K562 (cell line): ENCODE results near the gene PLCB1. TPM values are rescaled to one million over a fixed set of nuclear protein-coding genes. Genes with fewer than 3 reads are reported as not detected.

Experiments
- ATAC-seq: fragments of 200-7000 bp; cut with Tn5 transposase; 3 replicates; pipeline ENCODE4 v1.9.1; 2020; ENCODE audit warnings: moderate library complexity
- BruUV-seq: library from RNA; stranded (reverse); fragments of 400-500 nt; replicated peaks from 2 replicates; lab custom pipeline; 2021; lab: Mats Ljungman, UMichigan
- CTCF ChIA-PET: fragments of 300-600 bp; formaldehyde crosslinking; extraction: SDS; loops from one replicate; lab custom pipeline; 2021; ENCODE audit warnings: low intra/inter-chr PET ratio; lab: Yijun Ruan, JAX
- POLR2A ChIA-PET: fragments of 300-600, 350-650 bp; sonication (Branson Sonifier 250); formaldehyde crosslinking; extraction: SDS; loops from one replicate; lab custom pipeline; 2021; ENCODE audit warnings: antibody characterized with exemption, inconsistent platforms; lab: Yijun Ruan, JAX
- DNase-seq, 4 experiments: peaks; one replicate each; pipeline versions ENCODE4 v3.0.0 to v3.0.0-alpha.2; 2011 to 2018; ENCODE audit warnings: low spot score in 3 of 4, mixed read lengths in 3 of 4; ENCODE audit errors: extremely low read depth in 1 of 4
- FAIRE-seq: peaks from 2 replicates; lab custom pipeline; 2011; peaks lifted over from hg19 to GRCh38; lab: Jason Lieb, UNC
- H2AFZ ChIP-seq: 2 replicates; pipeline ENCODE4 v1.6.0; 2011; ENCODE audit warnings: low read depth, low read length, control low read depth, inconsistent platforms
- H3K27ac ChIP-seq: fragments of 200-600 bp; 3 replicates; pipeline ENCODE4 v1.8.0; 2011; ENCODE audit warnings: low read depth, mild to moderate bottlenecking, control low read depth, inconsistent platforms, low read length, moderate library complexity, mixed read lengths; ENCODE audit errors: extremely low read depth
- H3K27me3 ChIP-seq, 2 experiments: fragments of 300-600 bp in 1 of 2; 2 replicates in 1 of 2; 3 replicates in 1 of 2; pipeline versions ENCODE4 v1.6.0 to v1.8.0; 2011; ENCODE audit warnings: inconsistent platforms in 2 of 2, low read length in 2 of 2, mild to moderate bottlenecking in 1 of 2, mixed read lengths in 1 of 2, moderate library complexity in 1 of 2; ENCODE audit not compliant: control insufficient read depth in 2 of 2, insufficient read depth in 2 of 2
- H3K36me3 ChIP-seq: fragments of 300-600 bp; 3 replicates; pipeline ENCODE4 v1.8.0; 2011; ENCODE audit warnings: mild to moderate bottlenecking, low read length, inconsistent platforms; ENCODE audit not compliant: control insufficient read depth, insufficient read depth
- H3K4me1 ChIP-seq, 2 experiments: fragments of 200-600 bp in 1 of 2; replicated peaks in 1 of 2; 2 replicates in 1 of 2; 3 replicates in 1 of 2; pipeline versions ENCODE4 v1.5.1 to v1.8.0; 2011; ENCODE audit warnings: inconsistent platforms in 2 of 2, low read length in 2 of 2, mild to moderate bottlenecking in 1 of 2, mixed read lengths in 1 of 2, moderate library complexity in 1 of 2; ENCODE audit not compliant: control insufficient read depth in 2 of 2, insufficient read depth in 2 of 2
- H3K4me2 ChIP-seq: 2 replicates; pipeline ENCODE4 v1.6.1; 2011; ENCODE audit warnings: low read length, control low read depth, inconsistent platforms, mixed read lengths; ENCODE audit not compliant: insufficient read depth
- H3K4me3 ChIP-seq: fragments of 200-600 bp; sonication (generic), shearing (Covaris generic); 2 replicates; pipeline ENCODE4 v1.5.1; 2016; ENCODE audit warnings: control low read depth, inconsistent platforms
- H3K79me2 ChIP-seq: fragments of 200-600 bp; 3 replicates; pipeline ENCODE4 v1.8.0; 2011; ENCODE audit warnings: low read length, inconsistent platforms; ENCODE audit not compliant: control insufficient read depth, insufficient read depth
- H3K9ac ChIP-seq, 2 experiments: 2 replicates each; pipeline versions ENCODE4 v1.6.0 to v1.6.1; 2011; ENCODE audit warnings: low read depth in 2 of 2, low read length in 2 of 2, control low read depth in 1 of 2, inconsistent platforms in 1 of 2, mild to moderate bottlenecking in 1 of 2, mixed read lengths in 1 of 2; ENCODE audit not compliant: insufficient read depth in 1 of 2
- H3K9me1 ChIP-seq: one replicate; pipeline ENCODE4 v1.6.0; 2011; ENCODE audit warnings: inconsistent platforms, mild to moderate bottlenecking, low read length, moderate library complexity; ENCODE audit not compliant: control insufficient read depth, insufficient read depth
- H3K9me3 ChIP-seq: replicated peaks from 2 replicates; pipeline ENCODE4 v1.5.1; 2011; ENCODE audit warnings: low read depth, low read length, inconsistent platforms; ENCODE audit not compliant: control insufficient read depth, insufficient read depth
- H4K20me1 ChIP-seq: replicated peaks from 2 replicates; pipeline ENCODE4 v1.6.1; 2011; ENCODE audit warnings: low read length, inconsistent platforms, mixed read lengths; ENCODE audit not compliant: control insufficient read depth, insufficient read depth
- CBFA2T2 ChIP-seq: fragments of 450-650 bp; conservative IDR thresholded peaks from 2 replicates; pipeline ENCODE4 v1.6.1; 2017; ENCODE audit warnings: mild to moderate bottlenecking
- CSDE1 ChIP-seq, 2 experiments: fragments of 450-650 bp; IDR thresholded peaks; 2 replicates each; pipeline ENCODE4 v1.6.1; 2016; ENCODE audit warnings: mild to moderate bottlenecking in 1 of 2
- HMG20B ChIP-seq: fragments of 250-450 bp; sonication (Bioruptor Pico); IDR thresholded peaks from 2 replicates; pipeline ENCODE4 v1.5.0; 2021; ENCODE audit warnings: mild to moderate bottlenecking
- MAFK ChIP-seq: IDR thresholded peaks from 2 replicates; pipeline ENCODE4 v1.6.1; 2011; ENCODE audit warnings: low read length, improper control_type of control experiment
- NFIC ChIP-seq: fragments of 450-650 bp; IDR thresholded peaks from 2 replicates; pipeline ENCODE4 v1.6.1; 2017; ENCODE audit warnings: mild to moderate bottlenecking, inconsistent platforms
- NRF1 ChIP-seq, 2 experiments: fragments of 450-650 bp; IDR thresholded peaks in 1 of 2; conservative IDR thresholded peaks in 1 of 2; 2 replicates each; pipeline ENCODE4 v1.6.1; 2014; ENCODE audit warnings: mild to moderate bottlenecking in 2 of 2
- SETDB1 ChIP-seq: IDR thresholded peaks from one replicate; pipeline ENCODE4 v1.6.1; 2012; ENCODE audit warnings: low read length, control low read depth, inconsistent platforms
- TAF9B ChIP-seq: fragments of 450-650 bp; IDR thresholded peaks from 2 replicates; pipeline ENCODE4 v1.6.1; 2018; ENCODE audit warnings: mild to moderate bottlenecking; ENCODE audit not compliant: partially characterized antibody
- TRIM24 ChIP-seq, 2 experiments: fragments of 450-650 bp; IDR thresholded peaks; 2 replicates each; pipeline ENCODE4 v1.6.1; 2016
- ZBTB7A ChIP-seq: IDR thresholded peaks from 2 replicates; pipeline ENCODE4 v1.6.1; 2011; ENCODE audit warnings: low read depth, mild to moderate bottlenecking, low read length, moderate library complexity, borderline replicate concordance; ENCODE audit not compliant: control insufficient read depth
- ZNF146 ChIP-seq: IDR thresholded peaks from one replicate; pipeline ENCODE4 v1.6.1; 2018; ENCODE audit warnings: missing compliant biosample characterization; ENCODE audit not compliant: unreplicated experiment
- ZNF644 ChIP-seq: fragments of 200-800 bp; sonication (Bioruptor generic); IDR thresholded peaks from 2 replicates; pipeline ENCODE4 v1.6.1; 2016; ENCODE audit warnings: low read depth, missing genetic modification characterization, missing compliant biosample characterization
- ZNF77 ChIP-seq: fragments of 250-450 bp; sonication (Bioruptor Pico); IDR thresholded peaks from 2 replicates; pipeline ENCODE4 v1.5.0; 2020
- whole genome bisulfite sequencing: fragments of 100-300 bp; shearing (Covaris generic); methylation state at CpG from one replicate; pipeline ENCODE4 v1.1.6; 2016; ENCODE audit warnings: low coverage, mixed read lengths; ENCODE audit not compliant: insufficient coverage; ENCODE audit errors: missing lambda C conversion rate; 5-methylcytosine and 5-hydroxymethylcytosine counted together
- in situ Hi-C: fragments of 300-500 bp; cut with MboI; formaldehyde crosslinking; loops from 4 replicates; pipeline ENCODE4 v1.15.0; 2018; ENCODE audit warnings: inconsistent platforms, mixed read lengths
- intact Hi-C: fragments of 100-400 bp; cut with micrococcal nuclease; formaldehyde crosslinking; loops from 2 replicates; pipeline ENCODE4 v1.14.2; 2022
- polyA plus RNA-seq, 8 experiments: library from polyadenylated mRNA; depleted of rRNA in 4 of 8; stranded (reverse) in 5 of 8; unstranded in 3 of 8; fragments of >200 nt; fragmentation: Nextera tagmentation in 2 of 8; fragmentation: Illumina TruSeq in 1 of 8; extraction: Ambion mirVana in 2 of 8; extraction: Trizol in 1 of 8; gene quantifications; 2 replicates each; pipeline versions ENCODE4 v1.2.1 to v1.2.3, GENCODE V29; 2011 to 2014; ENCODE audit warnings: inconsistent platforms in 1 of 8, missing spikeins in 1 of 8
- total RNA-seq, 7 experiments: library from RNA; depleted of rRNA in 6 of 7; stranded (reverse); fragments of >200 nt in 6 of 7; fragmentation: Illumina TruSeq in 2 of 7; extraction: Trizol in 2 of 7; gene quantifications; 2 replicates each; pipeline versions ENCODE4 v1.2.1 to v1.2.3, GENCODE V29; 2011 to 2021; ENCODE audit warnings: low replicate concordance in 1 of 7
- TF ChIP-seq, protein P1 (sequence below): fragments of 250-450 bp; sonication (Bioruptor Pico); IDR thresholded peaks from 2 replicates; pipeline ENCODE4 v1.4.0; 2020; ENCODE audit warnings: mild to moderate bottlenecking, moderate library complexity
- TF ChIP-seq, protein P2 (sequence below): sonication (generic); formaldehyde crosslinking; IDR thresholded peaks from 2 replicates; pipeline ENCODE4 v1.5.0; 2020; ENCODE audit warnings: missing genetic modification reagents
- TF ChIP-seq, protein P3 (sequence below), 2 experiments: IDR thresholded peaks; 2 replicates each; pipeline ENCODE4 v1.6.1; 2011; ENCODE audit warnings: borderline replicate concordance in 1 of 2, control low read depth in 1 of 2, low read depth in 1 of 2, low read length in 1 of 2, mild to moderate bottlenecking in 1 of 2, mixed read lengths in 1 of 2, moderate library complexity in 1 of 2; ENCODE audit not compliant: insufficient read depth in 1 of 2, insufficient read length in 1 of 2, poor library complexity in 1 of 2, severe bottlenecking in 1 of 2; ENCODE audit errors: extremely low read depth in 1 of 2

PLCB1 gene
- total and polyA plus RNA-seq, 9 of the 15 experiments (the other 6 are each of a cell fraction or from before 2014, with no cell fraction given): 0.34 to 3.1 (median 1.3) TPM

DNA sequence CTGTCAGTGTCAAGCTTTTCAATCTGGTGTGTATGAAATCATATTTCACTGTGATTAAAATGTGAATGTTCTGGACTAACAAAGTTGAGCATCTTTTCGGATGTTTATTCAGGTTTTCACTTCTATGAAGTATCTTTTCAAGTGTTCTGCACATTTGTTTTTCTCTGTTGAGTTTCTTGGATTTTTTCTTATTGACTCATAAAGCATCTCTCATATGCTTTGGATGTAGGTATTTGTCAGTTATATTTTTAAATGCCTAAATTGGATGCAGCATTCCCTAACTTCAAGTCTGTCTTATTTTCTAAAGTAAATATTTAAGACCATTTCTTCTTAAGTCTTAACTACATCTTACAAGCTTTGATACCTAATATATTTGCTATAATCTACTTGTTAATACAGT is 398.0 kb downstream of the PLCB1 start:
- no peaks in the 10 kb centered on the region for H3K36me3 ChIP-seq
- no peak overlapping the region for H3K4me3 ChIP-seq
- no peak overlapping the region for H3K4me2 ChIP-seq
- TF ChIP-seq ZNF644 (tag) (no peak), TRIM24 (IDR thresholded peaks at IDR 0.05) (no peak), MAFK (no peak), CSDE1 (IDR thresholded peaks at IDR 0.05) (no peak), SETDB1 (no peak), CBFA2T2 (no peak), NRF1 (conservative IDR thresholded peaks at IDR 0.05 in 1 of 2, IDR thresholded peaks at IDR 0.05 in 1 of 2) (no peak), TAF9B (no peak), ZNF146 (CRISPR knock-in tag) (no peak), HMG20B (CRISPR knock-in tag) (no peak), ZBTB7A (no peak), NFIC (no peak), ZNF77 (CRISPR knock-in tag) (no peak)
- TF ChIP-seq, protein P1, sequence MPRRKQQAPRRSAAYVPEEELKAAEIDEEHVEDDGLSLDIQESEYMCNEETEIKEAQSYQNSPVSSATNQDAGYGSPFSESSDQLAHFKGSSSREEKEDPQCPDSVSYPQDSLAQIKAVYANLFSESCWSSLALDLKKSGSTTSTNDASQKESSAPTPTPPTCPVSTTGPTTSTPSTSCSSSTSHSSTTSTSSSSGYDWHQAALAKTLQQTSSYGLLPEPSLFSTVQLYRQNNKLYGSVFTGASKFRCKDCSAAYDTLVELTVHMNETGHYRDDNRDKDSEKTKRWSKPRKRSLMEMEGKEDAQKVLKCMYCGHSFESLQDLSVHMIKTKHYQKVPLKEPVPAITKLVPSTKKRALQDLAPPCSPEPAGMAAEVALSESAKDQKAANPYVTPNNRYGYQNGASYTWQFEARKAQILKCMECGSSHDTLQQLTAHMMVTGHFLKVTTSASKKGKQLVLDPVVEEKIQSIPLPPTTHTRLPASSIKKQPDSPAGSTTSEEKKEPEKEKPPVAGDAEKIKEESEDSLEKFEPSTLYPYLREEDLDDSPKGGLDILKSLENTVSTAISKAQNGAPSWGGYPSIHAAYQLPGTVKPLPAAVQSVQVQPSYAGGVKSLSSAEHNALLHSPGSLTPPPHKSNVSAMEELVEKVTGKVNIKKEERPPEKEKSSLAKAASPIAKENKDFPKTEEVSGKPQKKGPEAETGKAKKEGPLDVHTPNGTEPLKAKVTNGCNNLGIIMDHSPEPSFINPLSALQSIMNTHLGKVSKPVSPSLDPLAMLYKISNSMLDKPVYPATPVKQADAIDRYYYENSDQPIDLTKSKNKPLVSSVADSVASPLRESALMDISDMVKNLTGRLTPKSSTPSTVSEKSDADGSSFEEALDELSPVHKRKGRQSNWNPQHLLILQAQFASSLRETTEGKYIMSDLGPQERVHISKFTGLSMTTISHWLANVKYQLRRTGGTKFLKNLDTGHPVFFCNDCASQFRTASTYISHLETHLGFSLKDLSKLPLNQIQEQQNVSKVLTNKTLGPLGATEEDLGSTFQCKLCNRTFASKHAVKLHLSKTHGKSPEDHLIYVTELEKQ (CRISPR knock-in tag): no peak
- TF ChIP-seq, protein P2, sequence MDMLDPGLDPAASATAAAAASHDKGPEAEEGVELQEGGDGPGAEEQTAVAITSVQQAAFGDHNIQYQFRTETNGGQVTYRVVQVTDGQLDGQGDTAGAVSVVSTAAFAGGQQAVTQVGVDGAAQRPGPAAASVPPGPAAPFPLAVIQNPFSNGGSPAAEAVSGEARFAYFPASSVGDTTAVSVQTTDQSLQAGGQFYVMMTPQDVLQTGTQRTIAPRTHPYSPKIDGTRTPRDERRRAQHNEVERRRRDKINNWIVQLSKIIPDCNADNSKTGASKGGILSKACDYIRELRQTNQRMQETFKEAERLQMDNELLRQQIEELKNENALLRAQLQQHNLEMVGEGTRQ (CRISPR knock-in tag): no peak
- TF ChIP-seq, protein P3, sequence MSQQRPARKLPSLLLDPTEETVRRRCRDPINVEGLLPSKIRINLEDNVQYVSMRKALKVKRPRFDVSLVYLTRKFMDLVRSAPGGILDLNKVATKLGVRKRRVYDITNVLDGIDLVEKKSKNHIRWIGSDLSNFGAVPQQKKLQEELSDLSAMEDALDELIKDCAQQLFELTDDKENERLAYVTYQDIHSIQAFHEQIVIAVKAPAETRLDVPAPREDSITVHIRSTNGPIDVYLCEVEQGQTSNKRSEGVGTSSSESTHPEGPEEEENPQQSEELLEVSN (IDR thresholded peaks at IDR 0.05; ENCODE audit: borderline replicate concordance in 1 of 2, extremely low read depth in 1 of 2, insufficient read depth in 1 of 2, insufficient read length in 1 of 2, low read depth in 1 of 2, low read length in 1 of 2, poor library complexity in 1 of 2, severe bottlenecking in 1 of 2): no peak
- TF ChIP-seq, all 486 proteins: peak for 0
- CTCF ChIA-PET: no interaction called here
- ATAC-seq (no peak), FAIRE-seq (no peak), DNase-seq (no peak)
- Histone ChIP-seq H2AFZ (no peak overlapping the region), H4K20me1 (no peaks in the 10 kb centered on the region), H3K9me1 (no peaks in the 10 kb centered on the region), H3K9me3 (no peaks in the 10 kb centered on the region), H3K9ac (no peak overlapping the region), H3K4me1 (no peaks in the 10 kb centered on the region), H3K79me2 (no peaks in the 10 kb centered on the region), H3K27me3 (no peaks in the 10 kb centered on the region), H3K27ac (no peak overlapping the region)
- 0% methylated on average over 1 of the region's 1 CpG for WGBS
- BruUV-seq: no TSS peak
- in situ Hi-C loops (no loop called here), intact Hi-C loops (no loop called here)
- POLR2A ChIA-PET: no interaction called here
